ENCODE measurements around the gene SAMM50. TPM values are rescaled to one million over a fixed set of nuclear protein-coding genes. Genes with fewer than 3 reads are reported as not detected.

Gene SAMM50
- polyA plus RNA-seq, 3 donors: 17.0 to 70.0 (median 62.5) TPM

DNA sequence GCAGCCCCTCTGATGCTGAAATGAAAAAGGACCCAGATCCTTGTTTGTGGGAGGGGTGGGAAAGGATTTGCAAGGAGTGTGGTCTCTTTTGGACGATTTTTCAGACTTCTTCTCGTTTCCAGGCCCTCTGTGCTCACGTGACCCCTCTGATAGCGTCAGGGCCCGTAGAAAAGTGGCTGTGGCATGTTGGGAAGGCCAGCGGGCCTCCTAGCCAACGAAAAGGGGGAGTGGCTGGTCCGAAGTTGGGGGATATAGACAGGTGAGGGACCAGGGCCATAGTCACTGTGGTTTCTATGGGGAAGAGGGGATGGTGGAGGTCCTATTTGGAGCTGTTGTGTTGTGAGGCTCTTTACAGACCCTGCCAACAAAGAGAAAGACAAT, 75.5 kb downstream of the SAMM50 start:
- Mint-ChIP-seq H3K27me3 (ENCODE audit: low read depth in 3 of 3) (peaks cover 0 to 4% (median 0%) of the 10 kb centered on the region in 3 donors), H3K4me3 (no peak overlapping the region), H3K9me3 (peaks cover 0 to 2% (median 0%) of the 10 kb centered on the region in 7 donors), H3K27ac (peak overlapping the region; percentile 81 to 95 (median 89)), H3K4me1 (peaks cover 34% of the 10 kb centered on the region), H3K36me3 (peaks cover 20 to 21% of the 10 kb centered on the region in 2 donors)
- no peaks in the 10 kb centered on the region for H4K20me1 ChIP-seq (ENCODE audit: insufficient read depth, low read length)
- 36% methylated on average over 7 of the region's 8 CpGs for WGBS (ENCODE audit: insufficient coverage)
- H3K36me3 ChIP-seq (replicated peaks in 1 of 2; ENCODE audit: control insufficient read depth in 1 of 2, insufficient read depth in 2 of 2, low read length in 2 of 2): no peaks in the 10 kb centered on the region
- no peak overlapping the region for H3K9ac ChIP-seq (ENCODE audit: insufficient read depth, low read length, poor library complexity, severe bottlenecking)
- intact Hi-C loops (cut with micrococcal nuclease): no loop called here
- peaks cover 83% of the 10 kb centered on the region for H3K79me2 ChIP-seq (ENCODE audit: insufficient read depth, low read length)
- peak overlapping the region; percentile 11 for H3K4me2 ChIP-seq (replicated peaks; ENCODE audit: extremely low read depth, low read length, poor library complexity, severe bottlenecking)
- H3K4me1 ChIP-seq (ENCODE audit: control insufficient read depth in 1 of 2, insufficient read depth in 2 of 2, low read length in 2 of 2): peaks cover 32 to 34% of the 10 kb centered on the region in 2 donors
- H3K4me3 ChIP-seq (replicated peaks in 1 of 3; ENCODE audit: low read depth in 2 of 3, low read length in 3 of 3): peak overlapping the region in 1 of 3 experiments; percentile 7
- H3K27me3 ChIP-seq (ENCODE audit: control insufficient read depth in 2 of 2, insufficient read depth in 2 of 2, low read length in 2 of 2): no peaks in the 10 kb centered on the region
- H3K9me3 ChIP-seq (replicated peaks in 1 of 2; ENCODE audit: control insufficient read depth in 1 of 2, insufficient read depth in 1 of 2, low read length in 2 of 2): no peaks in the 10 kb centered on the region
- DNase-seq: peak in 1 of 3 donors; percentile 22
- no peak for TF ChIP-seq CTCF (IDR thresholded peaks at IDR 0.05)
- H2AFZ ChIP-seq (ENCODE audit: insufficient read depth, low read depth, low read length, poor library complexity, severe bottlenecking): peak overlapping the region; percentile 43
- peak overlapping the region; percentile 60 to 63 for H3K27ac ChIP-seq (ENCODE audit: low read depth in 1 of 2, low read length in 2 of 2)

DNA sequence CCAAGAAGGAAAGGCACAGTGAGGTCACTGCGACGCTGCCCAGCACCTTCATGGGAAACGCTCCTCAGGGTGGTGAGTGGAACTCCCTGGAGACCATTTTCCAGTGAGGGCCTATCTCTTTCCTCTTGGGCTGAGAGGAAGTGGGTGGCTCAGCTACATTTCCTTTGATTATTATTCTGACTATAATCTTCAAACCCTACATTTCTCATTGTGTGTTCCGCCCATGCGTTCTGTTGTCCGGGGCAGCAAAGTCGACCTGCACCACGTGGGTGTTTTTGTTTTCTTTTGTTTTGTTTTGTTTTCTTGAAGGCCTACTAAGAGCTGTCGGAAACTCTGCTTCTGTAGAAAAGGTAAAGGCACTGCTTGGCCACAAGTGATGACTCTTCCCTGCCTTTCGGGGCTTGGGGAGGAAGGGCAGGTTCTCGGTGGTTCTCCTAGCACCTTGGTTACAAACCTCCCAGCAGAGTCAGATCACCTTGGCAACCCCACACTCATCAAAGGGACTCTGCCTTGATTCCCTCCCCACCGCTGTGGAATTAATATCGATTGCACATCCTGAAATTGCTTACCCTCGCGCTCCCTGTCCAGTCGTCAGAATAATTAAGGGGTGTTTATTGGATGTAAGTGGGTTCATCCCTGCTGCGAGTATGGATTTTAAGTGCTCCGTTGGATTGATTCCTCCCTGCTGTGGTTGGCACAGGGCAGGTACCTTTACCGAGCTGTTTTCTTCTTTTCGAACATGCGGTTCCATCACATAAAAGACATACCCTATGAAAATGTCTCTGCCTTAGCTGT, 76.1 kb downstream of the SAMM50 start:
- 74% methylated on average over 5 of the region's 21 CpGs for WGBS (ENCODE audit: insufficient coverage)
- H3K4me1 ChIP-seq (ENCODE audit: control insufficient read depth in 1 of 2, insufficient read depth in 2 of 2, low read length in 2 of 2): peaks cover 25 to 28% of the 10 kb centered on the region in 2 donors
- H3K79me2 ChIP-seq (ENCODE audit: insufficient read depth, low read length): peaks cover 82% of the 10 kb centered on the region
- no peaks in the 10 kb centered on the region for H3K36me3 ChIP-seq (replicated peaks in 1 of 2; ENCODE audit: control insufficient read depth in 1 of 2, insufficient read depth in 2 of 2, low read length in 2 of 2)
- Mint-ChIP-seq H3K9me3 (no peaks in the 10 kb centered on the region), H3K4me3 (peak overlapping the region in 1 of 2 donors; percentile 57), H3K4me1 (peaks cover 27% of the 10 kb centered on the region), H3K27me3 (ENCODE audit: low read depth in 3 of 3) (peaks cover 0 to 2% (median 0%) of the 10 kb centered on the region in 3 donors), H3K36me3 (peaks cover 19 to 20% of the 10 kb centered on the region in 2 donors), H3K27ac (peak overlapping the region; percentile 81 to 95 (median 89))
- peak overlapping the region; percentile 43 for H2AFZ ChIP-seq (ENCODE audit: insufficient read depth, low read depth, low read length, poor library complexity, severe bottlenecking)
- no peak overlapping the region for H3K9ac ChIP-seq (ENCODE audit: insufficient read depth, low read length, poor library complexity, severe bottlenecking)
- intact Hi-C loops (cut with micrococcal nuclease): no loop called here
- H3K4me3 ChIP-seq (replicated peaks in 1 of 3; ENCODE audit: low read depth in 2 of 3, low read length in 3 of 3): peak overlapping the region in 1 of 3 experiments; percentile 7
- no peaks in the 10 kb centered on the region for H4K20me1 ChIP-seq (ENCODE audit: insufficient read depth, low read length)
- peak overlapping the region; percentile 60 to 63 for H3K27ac ChIP-seq (ENCODE audit: low read depth in 1 of 2, low read length in 2 of 2)
- no peaks in the 10 kb centered on the region for H3K27me3 ChIP-seq (ENCODE audit: control insufficient read depth in 2 of 2, insufficient read depth in 2 of 2, low read length in 2 of 2)
- DNase-seq: peak in 1 of 3 donors; percentile 25
- peak overlapping the region; percentile 11 for H3K4me2 ChIP-seq (replicated peaks; ENCODE audit: extremely low read depth, low read length, poor library complexity, severe bottlenecking)
- no peak for TF ChIP-seq CTCF (IDR thresholded peaks at IDR 0.05)
- no peaks in the 10 kb centered on the region for H3K9me3 ChIP-seq (replicated peaks in 1 of 2; ENCODE audit: control insufficient read depth in 1 of 2, insufficient read depth in 1 of 2, low read length in 2 of 2)
